OCI-LY3 (cell line): Measurements from ENCODE around the gene RBL1.

Experiments used
- H2AFZ ChIP-seq: fragments of 200-600, 300-600 bp; shearing (Covaris generic); 2 replicates; pipeline ENCODE4 v1.6.0; 2014; ENCODE audit warnings: antibody characterized with exemption, low read depth, low read length
- H3K27ac ChIP-seq: fragments of 200-600, 300-600 bp; sonication (generic); 2 replicates; pipeline ENCODE4 v1.5.1; 2014; ENCODE audit warnings: mild to moderate bottlenecking, low read length, moderate library complexity, mixed read lengths
- H3K27me3 ChIP-seq: fragments of 200-600, 300-600 bp; sonication (generic); 2 replicates; pipeline ENCODE4 v1.6.1; 2014; ENCODE audit warnings: low read depth, low read length, mixed read lengths
- H3K36me3 ChIP-seq: fragments of 200-600, 300-600 bp; sonication (generic); replicated peaks from 2 replicates; pipeline ENCODE3; 2014; ENCODE audit warnings: low read depth, low read length, mixed read lengths
- H3K4me1 ChIP-seq: fragments of 300-600, 200-600 bp; sonication (generic); 2 replicates; pipeline ENCODE4 v1.6.1; 2014; ENCODE audit warnings: low read length, mixed read lengths
- H3K4me2 ChIP-seq: fragments of 200-600, 300-600 bp; sonication (generic); 2 replicates; pipeline ENCODE4 v1.6.1; 2014; ENCODE audit warnings: low read length, mixed read lengths
- H3K4me3 ChIP-seq: fragments of 300-600, 200-600 bp; sonication (generic); 2 replicates; pipeline ENCODE4 v1.5.1; 2014; ENCODE audit warnings: antibody characterized with exemption, mild to moderate bottlenecking, low read length, moderate library complexity
- H3K79me2 ChIP-seq: fragments of 300-600, 200-600 bp; shearing (Covaris generic); 2 replicates; pipeline ENCODE4 v1.6.1; 2014; ENCODE audit warnings: mild to moderate bottlenecking, low read length, mixed read lengths
- H3K9ac ChIP-seq: fragments of 300-600, 200-600 bp; shearing (Covaris generic); 2 replicates; pipeline ENCODE4 v1.6.0; 2014; ENCODE audit warnings: mild to moderate bottlenecking, low read length, moderate library complexity
- H3K9me3 ChIP-seq: fragments of 200-600, 300-600 bp; shearing (Covaris generic); 2 replicates; pipeline ENCODE4 v1.6.1; 2014; ENCODE audit warnings: low read length, mixed read lengths; ENCODE audit not compliant: insufficient read depth
- H4K20me1 ChIP-seq: fragments of 200-600, 300-600 bp; sonication (generic); 2 replicates; pipeline ENCODE4 v1.6.1; 2016; ENCODE audit warnings: low read length, mixed read lengths; ENCODE audit not compliant: insufficient read depth
- CTCF ChIP-seq: fragments of 200-600, 300-600 bp; sonication (generic); IDR thresholded peaks from 2 replicates; pipeline ENCODE4 v1.5.1; 2014; ENCODE audit warnings: antibody characterized with exemption, low read length, low read depth
- EZH2phosphoT487 ChIP-seq: fragments of 200-600 bp; shearing (Covaris generic); IDR thresholded peaks from 2 replicates; pipeline ENCODE4 v1.6.1; 2018; ENCODE audit warnings: antibody characterized with exemption, mixed run types, low read depth

RBL1 gene

GRCh38 chr20:37095599-37096414, at the start of gene RBL1:
TSS of gene RBL1 (minus strand) at chr20:37095997. CDS start at chr20:37095928, 69 bp downstream.
- Histone ChIP-seq H3K4me3 (peak within 1 kb of the TSS; percentile 83), H3K4me1 (peaks cover 34% of the 10 kb centered on the region), H2AFZ (peak within 1 kb of the TSS; percentile 99), H3K4me2 (peak within 1 kb of the TSS; percentile 78), H3K27ac (peak within 1 kb of the TSS; percentile 77), H3K9ac (peak within 1 kb of the TSS; percentile 95), H3K36me3 (peaks cover 23% of the 10 kb centered on the region), H3K27me3 (no peaks in the 10 kb centered on the region), H3K79me2 (peaks cover 48% of the 10 kb centered on the region), H3K9me3 (no peaks in the 10 kb centered on the region), H4K20me1 (peaks cover 5% of the 10 kb centered on the region)
- TF ChIP-seq CTCF = peak; percentile 38
- TF ChIP-seq EZH2phosphoT487 = no peak

GRCh38 chr20:37144856-37145404, 49.1 kb upstream of the RBL1 start:
- Histone ChIP-seq H3K4me2 (no peak overlapping the region), H2AFZ (no peak overlapping the region), H3K36me3 (no peaks in the 10 kb centered on the region), H3K4me3 (no peak overlapping the region), H3K27me3 (no peaks in the 10 kb centered on the region), H3K9ac (no peak overlapping the region), H4K20me1 (no peaks in the 10 kb centered on the region), H3K4me1 (no peaks in the 10 kb centered on the region), H3K9me3 (no peaks in the 10 kb centered on the region), H3K27ac (no peak overlapping the region), H3K79me2 (no peaks in the 10 kb centered on the region)
- TF ChIP-seq EZH2phosphoT487 = no peak
- TF ChIP-seq CTCF = no peak

- Histone ChIP-seq H3K36me3 (no peaks in the 10 kb centered on the region), H3K4me3 (no peak overlapping the region), H3K79me2 (no peaks in the 10 kb centered on the region), H3K9ac (no peak overlapping the region), H3K27ac (no peak overlapping the region), H3K27me3 (no peaks in the 10 kb centered on the region), H3K9me3 (no peaks in the 10 kb centered on the region), H2AFZ (no peak overlapping the region), H4K20me1 (no peaks in the 10 kb centered on the region), H3K4me1 (no peaks in the 10 kb centered on the region), H3K4me2 (no peak overlapping the region)
- TF ChIP-seq CTCF (no peak), EZH2phosphoT487 (no peak)
These were observed 46.9 kb upstream of the RBL1 start for GRCh38 chr20:37142708-37143107.

GRCh38 chr20:37137547-37137946, 41.8 kb upstream of the RBL1 start:
- TF ChIP-seq EZH2phosphoT487 = no peak
- no peak overlapping the region for H2AFZ ChIP-seq
- no peaks in the 10 kb centered on the region for H3K9me3 ChIP-seq
- H3K9ac ChIP-seq = no peak overlapping the region
- H3K27me3 ChIP-seq = peaks cover 8% of the 10 kb centered on the region; the same call in 1 of the 2 replicates
- H3K79me2 ChIP-seq = no peaks in the 10 kb centered on the region
- H3K4me1 ChIP-seq = no peaks in the 10 kb centered on the region
- no peak overlapping the region for H3K27ac ChIP-seq
- no peak overlapping the region for H3K4me3 ChIP-seq
- no peak overlapping the region for H3K4me2 ChIP-seq
- no peaks in the 10 kb centered on the region for H3K36me3 ChIP-seq
- H4K20me1 ChIP-seq = no peaks in the 10 kb centered on the region
